NCI-H2029 (cell line): ENCODE results near the gene ESPL1.

ENCODE experiments used
- DNase-seq: peaks from one replicate; lab custom pipeline; 2025; lab: John Stamatoyannopoulos, UW

ESPL1 gene

DNA sequence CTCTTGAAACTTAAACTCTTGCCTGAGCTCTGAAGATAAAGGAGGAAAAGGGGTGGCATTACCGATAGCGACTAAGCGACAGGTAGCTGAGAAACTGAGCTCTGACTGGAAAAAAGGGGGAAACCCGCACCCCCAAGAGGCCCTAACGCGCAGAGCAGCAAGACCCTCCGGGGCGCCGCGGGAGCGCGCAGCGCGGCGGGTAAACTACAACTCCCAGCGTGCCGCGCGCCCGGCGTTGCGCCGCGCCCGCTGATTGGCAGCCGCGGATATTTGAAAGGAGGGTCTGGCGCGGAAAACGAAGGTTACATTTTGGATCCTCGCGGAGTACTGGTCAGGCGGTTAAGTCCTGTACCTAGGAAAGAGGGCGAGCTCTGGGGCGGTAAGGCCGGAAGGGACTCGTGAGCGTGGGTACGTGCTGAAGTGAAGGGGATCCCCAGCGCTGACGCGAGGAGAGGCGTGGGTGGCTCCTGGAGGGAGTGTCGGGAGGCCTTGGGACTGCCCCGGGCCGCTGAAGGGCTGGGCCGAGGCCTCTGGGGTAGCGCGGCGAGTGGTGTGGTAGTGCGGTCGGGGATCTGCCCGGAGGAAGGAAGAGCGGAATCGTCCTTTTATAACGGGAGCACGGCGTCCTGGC, at the start of gene ESPL1:
ESPL1 (plus strand) TSS at position 301 of the 631 bp plus-strand sequence. CDS start 468 bp downstream, outside the sequence.
- peak; percentile 23 for DNase-seq

GRCh38 chr12:53218551-53219291, 49.4 kb upstream of the ESPL1 start:
- DNase-seq = no peak

DNA sequence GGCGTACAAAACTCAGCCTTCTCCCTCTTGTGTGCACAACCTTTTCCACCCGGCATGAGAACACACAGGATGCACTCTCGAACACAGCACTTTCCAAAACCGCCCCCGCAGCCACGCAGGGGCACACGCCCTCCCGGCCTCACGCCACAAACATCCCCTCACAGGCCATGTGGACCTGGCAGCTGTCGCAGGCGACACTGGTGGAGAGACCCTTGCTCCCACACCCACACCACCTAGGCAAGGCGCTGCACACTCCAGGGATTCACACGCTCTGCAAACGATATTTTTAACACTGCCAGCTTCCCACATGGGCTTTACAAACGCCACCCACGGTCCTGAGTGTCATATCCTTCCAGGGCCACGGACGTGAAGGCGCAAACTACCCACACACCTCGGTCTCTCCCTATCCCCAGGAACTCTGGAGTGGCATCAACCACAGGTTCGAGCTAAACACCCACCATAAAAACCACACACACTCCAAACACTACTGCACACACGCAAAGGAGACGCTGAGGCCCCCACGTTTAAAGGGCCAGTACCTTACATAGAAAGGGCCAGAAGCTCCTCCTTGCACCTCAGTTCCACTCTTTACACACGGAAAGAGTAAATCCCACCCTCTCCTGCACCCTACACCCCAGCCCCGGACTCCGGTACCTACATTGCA, 48.7 kb upstream of the ESPL1 start:
- no peak for DNase-seq

GRCh38 chr12:53219956-53220693, 48.0 kb upstream of the ESPL1 start:
- DNase-seq = no peak

GRCh38 chr12:53220694-53221202, 47.4 kb upstream of the ESPL1 start:
- peak; percentile 77 for DNase-seq

- DNase-seq = peak; percentile 46
Observed at GRCh38 chr12:53221203-53222080, 46.7 kb upstream of the ESPL1 start.

DNA sequence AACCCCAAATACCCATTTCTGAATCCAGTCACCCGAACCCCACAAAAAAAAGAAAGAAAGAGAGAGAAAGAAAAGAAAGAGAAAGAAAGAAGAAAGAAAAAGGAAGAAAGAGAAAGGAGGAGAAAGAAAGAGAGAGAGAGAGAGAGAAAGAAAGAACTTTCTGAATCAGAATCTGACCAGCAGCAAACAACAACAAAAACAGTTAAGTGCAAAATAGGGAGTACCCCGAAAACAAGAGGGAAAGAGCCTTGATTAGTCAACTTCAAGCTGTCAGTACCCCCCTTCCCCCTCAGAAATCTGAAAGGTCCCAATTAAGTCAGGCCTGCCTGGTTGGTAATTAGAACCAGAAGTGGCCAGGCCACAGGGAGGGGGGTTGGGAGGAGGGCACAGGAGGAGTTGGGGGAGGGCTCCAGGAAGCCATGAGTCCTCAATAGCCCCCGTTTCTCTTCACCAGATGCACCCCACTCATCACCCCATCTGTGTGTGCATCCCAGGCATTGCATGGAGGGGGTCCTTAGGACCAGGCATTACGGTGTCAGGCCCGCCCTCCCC, 45.9 kb upstream of the ESPL1 start:
- DNase-seq = no peak

- no peak for DNase-seq
Observed at GRCh38 chr12:53222806-53223261, 45.3 kb upstream of the ESPL1 start.

DNA sequence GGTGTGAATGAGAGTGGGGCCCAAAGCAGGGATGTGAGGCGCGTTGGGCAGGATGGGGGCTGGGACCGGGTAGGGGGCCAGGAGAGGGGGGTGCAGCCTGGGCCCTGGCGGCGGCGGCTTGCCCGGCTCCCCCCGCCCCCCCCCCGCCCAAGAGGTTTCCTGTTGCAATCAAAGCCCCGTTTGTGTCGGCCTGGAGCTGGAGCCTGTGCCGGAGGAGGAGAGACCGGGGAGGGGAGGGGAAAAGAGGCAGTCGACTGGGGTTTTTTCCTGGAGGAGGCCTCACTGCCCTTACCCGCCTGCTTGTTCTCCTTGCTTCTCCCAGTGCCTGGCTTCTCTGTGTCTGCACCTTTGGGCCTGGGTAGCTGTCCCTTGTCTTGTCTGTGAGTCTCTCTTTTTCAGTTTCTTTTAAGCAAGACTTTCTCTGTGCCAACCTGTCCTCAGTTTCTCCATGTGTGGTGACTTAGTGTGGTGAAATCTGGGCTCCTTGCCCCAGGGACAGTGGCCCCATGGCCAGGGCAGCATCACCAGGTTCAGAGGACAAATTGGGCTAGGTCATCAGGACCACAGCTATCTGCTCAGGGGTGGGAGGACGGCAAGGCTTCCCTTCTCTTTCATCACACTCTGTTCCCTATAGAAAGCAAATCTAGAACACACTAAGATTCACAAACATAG, 44.6 kb upstream of the ESPL1 start:
- no peak for DNase-seq

GRCh38 chr12:53224061-53224896, 43.8 kb upstream of the ESPL1 start:
- no peak for DNase-seq

GRCh38 chr12:53224897-53225634, 43.0 kb upstream of the ESPL1 start:
- DNase-seq = no peak

- DNase-seq = no peak
Observed at GRCh38 chr12:53225635-53226424, 42.3 kb upstream of the ESPL1 start.

- no peak for DNase-seq
Observed at GRCh38 chr12:53226815-53227214, 41.3 kb upstream of the ESPL1 start.

GRCh38 chr12:53227341-53227740, 40.8 kb upstream of the ESPL1 start:
- DNase-seq = no peak

GRCh38 chr12:53227836-53228235, 40.3 kb upstream of the ESPL1 start:
- DNase-seq = no peak

GRCh38 chr12:53229454-53229853, 38.6 kb upstream of the ESPL1 start:
- no peak for DNase-seq

GRCh38 chr12:53230108-53230845, 37.8 kb upstream of the ESPL1 start:
- DNase-seq = no peak
